Nephron (organoid): Measurements from ENCODE around the gene JUNB.

ENCODE experiments used
- H3K27ac Mint-ChIP-seq, 3 experiments: 2 replicates each; pipeline ENCODE4 v1.8.0; 2020; ENCODE audit warnings: mixed read lengths in 3 of 3, mild to moderate bottlenecking in 2 of 3, moderate library complexity in 1 of 3
- H3K27me3 Mint-ChIP-seq: 2 replicates; pipeline ENCODE4 v1.8.0; 2021; ENCODE audit warnings: low read depth, mild to moderate bottlenecking, moderate library complexity, mixed read lengths
- H3K36me3 Mint-ChIP-seq: 2 replicates; pipeline ENCODE4 v1.8.0; 2020; ENCODE audit warnings: low read depth, mixed read lengths
- H3K4me1 Mint-ChIP-seq: 2 replicates; pipeline ENCODE4 v1.8.0; 2020; ENCODE audit warnings: mixed read lengths
- H3K4me3 Mint-ChIP-seq, 3 experiments: 2 replicates each; pipeline ENCODE4 v1.8.0; 2020; ENCODE audit warnings: mild to moderate bottlenecking in 3 of 3, mixed read lengths in 3 of 3, moderate library complexity in 2 of 3
- H3K9me3 Mint-ChIP-seq: 2 replicates; pipeline ENCODE4 v1.8.0; 2020; ENCODE audit warnings: mixed read lengths
- CTCF ChIP-seq, 3 experiments: fragments of 200-600 bp; sonication (generic); IDR thresholded peaks; one replicate each; pipeline ENCODE4 v1.5.0; 2021; ENCODE audit warnings: antibody characterized with exemption in 3 of 3; ENCODE audit not compliant: unreplicated experiment in 3 of 3

Gene JUNB

GRCh38 chr19:12834566-12834943 lies 43.3 kb downstream of the JUNB start, which contains the start of gene RTBDN:
TSS of gene RTBDN (minus strand) at chr19:12834579. CDS start at chr19:12829979, 4,600 bp downstream.
- Mint-ChIP-seq H3K4me3 (peak within 1 kb of the TSS; percentile 53 to 73 (median 64)), H3K27ac (no peak within 1 kb of the TSS), H3K9me3 (peaks cover 5% of the 10 kb centered on the region), H3K4me1 (peaks cover 26% of the 10 kb centered on the region), H3K36me3 (no peaks in the 10 kb centered on the region), H3K27me3 (peaks cover 94% of the 10 kb centered on the region)
- TF ChIP-seq CTCF (IDR thresholded peaks at IDR 0.05; ENCODE audit: unreplicated experiment in 3 of 3), result no peak

GRCh38 chr19:12834976-12835757 lies 43.9 kb downstream of the JUNB start:
- Mint-ChIP-seq H3K27me3 (peaks cover 94% of the 10 kb centered on the region), H3K4me3 (peak overlapping the region; percentile 53 to 66 (median 64)), H3K4me1 (peaks cover 26% of the 10 kb centered on the region), H3K36me3 (no peaks in the 10 kb centered on the region), H3K9me3 (peaks cover 5% of the 10 kb centered on the region), H3K27ac (no peak overlapping the region)
- TF ChIP-seq CTCF (IDR thresholded peaks at IDR 0.05; ENCODE audit: unreplicated experiment in 3 of 3), result no peak

GRCh38 chr19:12836529-12836863 lies 45.2 kb downstream of the JUNB start:
- peaks cover 5% of the 10 kb centered on the region for H3K9me3 Mint-ChIP-seq
- H3K4me1 Mint-ChIP-seq, result peaks cover 37% of the 10 kb centered on the region
- H3K27ac Mint-ChIP-seq, result no peak overlapping the region
- no peak for TF ChIP-seq CTCF (IDR thresholded peaks at IDR 0.05; ENCODE audit: unreplicated experiment in 3 of 3)
- peak overlapping the region; percentile 42 to 62 (median 53) for H3K4me3 Mint-ChIP-seq
- H3K27me3 Mint-ChIP-seq, result peaks cover 94% of the 10 kb centered on the region
- no peaks in the 10 kb centered on the region for H3K36me3 Mint-ChIP-seq

DNA sequence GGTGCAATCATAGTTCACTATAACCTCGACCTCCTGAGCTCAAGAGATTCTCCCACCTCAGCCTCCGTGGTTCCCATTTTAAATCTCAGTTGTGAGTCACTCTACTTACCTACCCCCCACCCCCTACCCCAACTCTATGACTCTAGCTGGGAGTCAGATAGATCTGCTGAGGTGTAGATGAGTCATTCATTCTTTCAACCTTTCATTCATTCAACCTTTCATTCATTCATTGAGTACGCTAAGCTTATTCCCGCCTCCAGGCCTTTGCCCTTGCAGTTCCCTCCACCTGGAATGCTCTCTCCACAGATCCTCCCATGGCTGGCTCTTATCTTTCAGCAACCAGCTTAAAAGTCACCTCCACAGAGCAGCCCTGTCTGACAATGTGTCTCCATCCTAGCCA lies 45.9 kb downstream of the JUNB start:
- TF ChIP-seq CTCF (IDR thresholded peaks at IDR 0.05; ENCODE audit: unreplicated experiment in 3 of 3), result no peak
- peaks cover 42% of the 10 kb centered on the region for H3K4me1 Mint-ChIP-seq
- H3K9me3 Mint-ChIP-seq, result peaks cover 5% of the 10 kb centered on the region
- H3K27me3 Mint-ChIP-seq, result peaks cover 93% of the 10 kb centered on the region
- no peak overlapping the region for H3K27ac Mint-ChIP-seq
- H3K36me3 Mint-ChIP-seq, result no peaks in the 10 kb centered on the region
- peak overlapping the region; percentile 35 to 63 (median 59) for H3K4me3 Mint-ChIP-seq

DNA sequence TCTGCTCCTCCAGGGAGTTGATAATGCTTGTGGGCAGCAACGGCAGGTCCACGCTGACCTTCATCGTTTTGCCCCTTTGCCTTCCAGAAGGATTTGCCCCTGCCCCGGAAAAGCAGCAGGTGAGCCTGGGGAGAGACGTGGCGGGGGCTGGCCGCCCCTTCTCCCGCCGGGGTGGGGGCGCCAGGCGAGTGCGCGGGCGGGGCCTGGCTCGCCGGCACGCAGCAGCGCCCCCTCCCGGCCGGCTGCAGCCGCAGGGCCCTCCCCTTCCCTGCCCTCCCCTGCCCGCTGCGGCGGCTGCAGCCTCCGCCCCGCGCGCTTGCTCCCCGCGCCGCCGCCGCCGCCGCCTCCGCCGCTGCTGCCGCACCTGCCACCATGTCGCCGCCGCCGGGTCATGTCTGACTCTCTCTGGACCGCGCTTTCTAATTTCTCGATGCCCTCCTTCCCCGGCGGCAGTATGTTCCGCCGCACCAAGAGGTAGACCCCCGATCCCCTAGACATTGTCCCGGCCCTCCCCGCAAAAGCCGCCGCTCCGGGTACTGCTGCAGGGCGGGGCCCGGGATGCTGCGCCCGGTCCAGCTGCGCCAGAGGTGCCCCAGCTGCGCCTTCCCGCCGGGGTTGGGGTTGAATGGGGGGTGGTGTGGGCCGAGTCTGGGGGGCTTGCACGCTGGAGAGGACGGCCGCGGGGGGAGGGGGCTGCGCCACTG lies 47.0 kb downstream of the JUNB start, which contains the start of gene MAST1:
MAST1 (plus strand) TSS at position 334 of the 704 bp plus-strand sequence; CDS start at position 392, 58 bp downstream.
- H3K36me3 Mint-ChIP-seq, result no peaks in the 10 kb centered on the region
- H3K9me3 Mint-ChIP-seq, result peaks cover 2% of the 10 kb centered on the region
- peaks cover 37% of the 10 kb centered on the region for H3K4me1 Mint-ChIP-seq
- H3K27ac Mint-ChIP-seq, result no peak within 1 kb of the TSS
- peak; percentile 51 to 60 (median 51) for TF ChIP-seq CTCF (IDR thresholded peaks at IDR 0.05; ENCODE audit: unreplicated experiment in 3 of 3)
- H3K27me3 Mint-ChIP-seq, result peaks cover 89% of the 10 kb centered on the region
- H3K4me3 Mint-ChIP-seq, result peak within 1 kb of the TSS; percentile 76 to 80 (median 78)
